Activated gamma-delta T cell treated with Interleukin-2 at 50 U/mL for 16 hours (primary cell): ENCODE measurements around the gene FPGS.
"Not testable (repeated sequence)": the region's sequence is repeated elsewhere in the genome, so short reads cannot be mapped to it uniquely, and the experiment has no call there.

Experiments used
- DNase-seq: peaks from one replicate; pipeline ENCODE4 v3.0.0-alpha.2; 2020

Gene FPGS

DNA sequence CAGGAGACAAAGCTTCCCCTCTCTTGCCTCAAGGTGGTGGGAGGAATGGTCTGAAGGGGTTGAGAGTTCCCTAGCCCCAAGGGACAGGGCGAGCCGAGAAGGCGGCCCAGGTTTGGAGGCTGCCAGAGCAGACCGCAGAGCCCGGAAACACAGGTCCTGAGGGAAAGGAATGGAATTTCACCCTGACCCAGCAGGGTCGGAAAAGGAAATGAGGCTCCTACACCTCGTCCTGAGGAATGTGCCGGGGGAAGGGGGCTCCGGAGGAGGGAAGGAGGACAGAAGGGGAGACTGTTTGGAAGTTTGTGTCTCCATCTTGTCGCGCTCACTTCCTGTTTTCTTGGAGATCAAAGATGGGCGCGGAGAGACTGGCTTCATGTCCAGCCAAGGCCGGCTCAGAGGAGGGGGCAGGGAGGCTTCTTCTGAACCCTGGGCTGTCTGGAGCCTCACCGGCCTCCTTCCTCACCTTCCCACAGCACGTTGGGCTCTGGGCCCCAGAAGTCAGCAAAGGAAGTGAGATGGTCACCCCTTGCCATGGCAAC is 42.2 kb downstream of the FPGS start:
- no peak for DNase-seq

DNA sequence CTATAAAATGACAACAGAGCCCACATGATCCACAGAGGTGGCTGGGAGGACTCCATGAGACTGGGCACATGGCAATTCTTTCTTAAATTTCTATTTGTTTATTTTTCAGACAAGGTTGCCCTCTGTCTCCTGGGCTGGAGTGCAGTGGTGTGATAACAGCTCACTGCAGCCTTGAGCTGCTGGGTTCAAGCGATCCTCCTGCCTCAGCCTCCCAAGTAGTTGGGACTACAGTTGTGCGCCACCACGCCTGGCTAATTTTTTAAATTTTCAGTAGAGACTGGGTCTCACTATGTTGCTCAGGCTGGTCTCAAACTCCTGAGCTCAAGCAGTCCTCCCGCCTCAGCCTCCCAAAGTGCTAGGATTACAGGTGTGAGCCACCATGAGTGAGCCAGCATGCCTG is 42.9 kb downstream of the FPGS start:
- DNase-seq, result not testable (repeated sequence)

DNA sequence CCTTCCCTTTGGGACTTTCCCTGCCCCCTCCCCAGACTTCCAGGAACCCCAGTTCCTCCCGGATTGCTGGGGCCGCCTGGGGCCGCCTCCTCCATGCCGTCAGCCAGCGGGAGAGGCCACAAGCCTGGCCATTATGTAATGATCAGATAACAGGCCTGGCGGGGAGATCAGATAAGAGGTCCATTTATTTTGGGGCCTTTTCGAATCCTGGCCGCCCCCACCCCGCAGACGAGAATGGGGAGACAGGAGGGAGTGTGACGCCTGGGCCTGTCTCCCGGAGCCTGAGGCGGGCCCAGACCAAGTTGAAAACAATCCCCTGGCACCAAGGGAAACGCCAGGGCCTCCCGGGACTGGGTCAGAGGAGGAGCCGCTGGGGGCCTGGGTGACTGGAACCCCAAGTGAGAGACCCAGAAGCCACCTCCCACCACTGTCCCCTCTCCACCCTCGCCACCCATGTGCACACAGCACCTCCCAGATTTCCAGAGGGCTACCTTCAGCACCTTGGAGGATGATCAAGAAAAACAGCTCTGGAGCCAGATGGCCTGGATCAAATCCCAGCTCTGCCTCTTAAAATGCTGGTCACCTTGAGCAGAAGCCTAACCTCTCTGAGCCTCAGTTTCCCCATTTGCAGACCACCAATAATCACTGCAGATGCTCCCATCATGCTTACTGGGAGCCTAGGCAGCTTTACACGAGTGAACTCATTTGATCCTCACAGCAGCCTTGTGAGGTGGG is 43.9 kb downstream of the FPGS start:
- DNase-seq, result no peak

GRCh38 chr9:127847178-127847510 is 44.5 kb downstream of the FPGS start:
- DNase-seq, result no peak

- no peak for DNase-seq
These were observed 45.4 kb downstream of the FPGS start for GRCh38 chr9:127847833-127848755.

DNA sequence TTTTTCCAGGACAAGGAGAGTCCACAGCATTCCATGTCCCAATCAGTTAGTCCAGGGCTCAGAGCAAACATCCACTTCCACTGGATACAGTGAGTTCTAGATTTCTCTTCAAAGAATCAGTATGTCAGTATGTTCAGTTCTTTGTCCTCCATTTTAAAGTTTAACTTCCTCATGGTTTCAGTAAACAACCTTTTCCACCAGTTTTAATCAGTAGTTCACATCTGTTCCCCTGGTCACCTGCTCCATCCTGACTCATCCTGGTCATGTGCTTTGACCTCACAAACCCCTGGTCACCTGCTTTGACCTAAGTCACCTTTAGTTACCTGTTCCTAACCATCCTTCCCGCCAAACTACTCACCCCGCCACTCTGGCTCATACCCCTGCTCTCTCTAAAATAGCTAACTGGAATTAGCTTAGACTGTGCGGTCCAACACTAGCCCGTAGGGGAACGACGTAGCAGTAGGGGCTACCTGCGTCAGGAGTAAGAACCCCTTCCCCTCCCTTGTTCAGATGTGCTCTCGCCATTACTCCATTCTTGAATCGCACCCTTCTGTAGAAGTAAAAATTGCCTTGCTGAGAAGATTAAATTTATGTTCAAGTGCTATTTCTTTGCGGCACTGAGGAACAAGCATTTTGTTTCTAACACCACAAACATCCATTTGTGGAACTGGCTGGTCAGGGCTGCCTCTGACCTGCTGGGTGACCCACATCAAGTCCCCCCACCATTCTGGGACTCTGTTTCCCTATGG is 46.2 kb downstream of the FPGS start:
- no peak for DNase-seq

GRCh38 chr9:127850286-127850830 is 47.7 kb downstream of the FPGS start:
- DNase-seq, result no peak

- DNase-seq, result no peak
These were observed 50.1 kb downstream of the FPGS start for GRCh38 chr9:127852829-127853228.

DNA sequence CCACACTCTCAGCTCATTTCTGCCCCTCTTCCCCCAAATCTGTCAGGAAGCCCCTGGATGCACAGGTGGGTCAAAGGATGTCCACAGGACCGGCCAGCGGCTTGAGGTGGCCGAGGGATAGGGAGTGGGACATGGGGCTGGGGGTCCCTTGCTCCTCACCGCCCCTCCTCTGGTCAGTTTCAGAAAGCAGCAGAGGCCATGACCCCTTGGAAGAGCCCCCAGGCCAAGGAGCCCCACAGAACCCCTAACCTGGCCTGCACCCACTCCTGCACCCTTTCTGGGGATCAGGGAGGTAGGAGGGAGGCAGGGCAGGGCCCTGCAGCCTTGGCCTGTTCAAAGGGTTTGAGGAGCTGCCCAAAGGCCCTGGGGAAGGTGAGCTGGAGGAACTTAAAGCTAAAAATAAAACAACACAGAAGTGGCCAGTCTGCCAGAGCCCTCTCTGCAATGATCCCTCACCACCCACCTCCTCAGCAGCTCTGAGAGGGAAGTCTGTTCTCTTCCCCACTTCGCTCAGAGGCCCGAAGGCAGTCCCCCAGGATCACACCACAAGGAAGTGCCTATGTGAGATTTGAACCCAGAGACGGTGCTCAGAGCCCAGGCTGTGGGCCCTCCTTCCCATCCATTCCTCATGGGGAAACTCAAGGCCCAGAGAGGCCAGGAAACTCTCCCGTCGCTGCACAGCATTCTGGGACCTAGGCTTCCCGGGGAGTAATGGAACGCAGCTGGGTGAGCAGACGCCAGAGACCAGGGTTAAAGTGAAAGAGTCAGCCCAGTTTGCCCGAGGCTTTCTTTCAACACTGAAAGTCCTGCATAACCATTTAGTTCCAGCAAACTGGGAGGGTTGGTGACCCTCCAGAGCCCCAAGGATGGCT is 50.9 kb downstream of the FPGS start:
- DNase-seq, result no peak

DNA sequence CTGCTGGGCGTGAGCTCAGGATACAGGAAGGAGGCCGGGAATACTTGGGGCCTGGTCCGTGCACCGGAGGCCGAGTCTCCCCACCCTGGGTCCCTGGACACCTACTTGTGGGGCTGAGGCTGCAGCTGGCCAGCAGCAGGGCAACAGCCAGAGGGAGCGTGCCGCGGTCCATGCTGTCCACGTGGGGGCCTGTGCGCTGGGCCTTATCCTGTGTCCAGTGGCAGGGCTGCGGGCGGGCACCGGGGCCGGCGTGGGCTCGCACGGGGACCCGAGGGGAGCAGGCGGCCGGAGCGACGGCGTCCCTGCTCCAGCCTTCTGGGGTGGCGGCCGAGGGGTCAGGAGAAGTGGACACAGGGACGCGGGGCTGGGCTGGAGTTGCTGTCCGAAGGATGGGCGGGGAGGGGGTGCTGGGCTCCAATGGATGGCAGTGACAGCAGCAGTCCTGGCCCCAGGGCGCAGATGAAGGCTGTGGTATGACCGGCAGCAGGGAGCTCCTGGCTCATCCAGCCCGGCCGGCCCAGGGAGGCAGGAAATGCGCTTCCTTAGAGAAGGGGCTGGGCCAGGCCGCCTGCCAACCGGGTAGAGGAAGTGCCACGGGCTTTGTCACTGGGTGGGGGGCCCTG is 51.6 kb downstream of the FPGS start, which contains the start of gene ENG:
TSS of gene ENG (minus strand) at position 475 of the 623 bp plus-strand sequence. CDS start at position 172, 303 bp downstream.
- DNase-seq, result no peak

DNA sequence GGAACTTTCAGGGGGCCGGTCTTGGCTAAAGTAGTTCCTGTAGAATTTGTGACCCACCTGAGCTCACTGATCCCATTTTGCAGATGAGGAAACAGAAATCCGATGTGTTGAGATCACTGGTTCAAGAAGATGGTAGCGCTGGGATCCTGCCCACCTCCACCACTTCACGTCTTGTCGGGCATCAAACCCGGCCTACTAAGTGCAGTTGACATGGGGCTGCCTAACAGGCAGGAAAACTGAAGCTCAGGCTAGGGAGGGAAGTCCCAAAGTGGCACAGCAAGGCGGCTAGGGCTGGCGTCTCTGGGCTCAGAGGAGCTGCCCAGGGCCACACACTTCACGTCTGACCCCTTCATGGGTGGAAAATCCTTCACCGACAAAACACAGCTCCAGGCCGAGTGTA is 52.3 kb downstream of the FPGS start:
- no peak for DNase-seq

DNA sequence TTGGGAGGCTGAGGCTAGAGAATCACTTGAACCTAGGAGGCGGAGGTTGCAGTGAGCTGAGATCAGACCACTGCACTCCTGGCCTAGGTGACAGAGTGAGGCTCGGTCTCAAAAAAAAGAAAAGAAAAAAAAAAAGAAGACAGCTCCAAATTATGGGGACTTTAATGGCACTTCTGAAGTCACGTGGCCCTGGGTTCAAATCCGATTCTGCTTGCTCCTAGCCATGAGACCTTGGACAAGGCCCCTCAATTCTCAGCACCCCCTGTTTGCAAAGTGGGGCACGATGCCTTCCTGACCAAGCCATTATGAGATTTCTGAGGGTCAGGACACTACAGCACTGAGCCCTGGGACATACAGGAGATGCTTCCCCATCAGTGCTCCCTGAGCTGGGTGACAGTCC is 52.8 kb downstream of the FPGS start:
- DNase-seq, result no peak

DNA sequence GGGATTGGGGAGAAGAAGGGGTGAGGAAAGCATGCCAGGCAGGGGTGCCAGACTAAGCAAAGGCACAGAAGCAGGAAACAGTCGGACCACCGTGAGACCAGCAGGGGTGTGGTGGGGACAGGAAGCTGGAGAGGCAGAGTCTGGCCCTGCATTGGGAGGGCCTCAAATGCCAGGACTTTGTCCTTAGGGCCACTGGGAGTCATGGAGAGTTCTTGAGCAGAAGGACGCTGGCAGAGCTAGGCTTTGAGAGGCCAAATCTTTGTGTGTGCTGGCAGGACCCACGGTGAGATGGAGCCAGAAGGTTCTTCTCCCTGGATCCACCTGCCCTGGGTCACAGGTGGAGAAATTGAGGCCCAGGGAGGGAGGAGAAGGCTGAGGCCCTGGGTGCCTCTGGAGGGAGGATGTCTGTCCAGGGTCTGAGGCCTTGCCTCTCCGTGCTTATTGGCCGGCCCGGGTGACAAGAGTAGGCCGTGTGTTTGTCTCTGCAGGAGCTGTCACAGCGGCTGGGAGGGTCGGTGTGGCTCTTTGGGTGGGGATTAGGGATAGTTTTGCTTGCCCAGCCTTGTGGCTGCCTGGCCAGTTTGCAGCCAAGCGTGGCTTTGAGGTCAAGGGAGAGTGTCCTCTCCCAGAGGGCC is 53.5 kb downstream of the FPGS start:
- DNase-seq, result no peak

DNA sequence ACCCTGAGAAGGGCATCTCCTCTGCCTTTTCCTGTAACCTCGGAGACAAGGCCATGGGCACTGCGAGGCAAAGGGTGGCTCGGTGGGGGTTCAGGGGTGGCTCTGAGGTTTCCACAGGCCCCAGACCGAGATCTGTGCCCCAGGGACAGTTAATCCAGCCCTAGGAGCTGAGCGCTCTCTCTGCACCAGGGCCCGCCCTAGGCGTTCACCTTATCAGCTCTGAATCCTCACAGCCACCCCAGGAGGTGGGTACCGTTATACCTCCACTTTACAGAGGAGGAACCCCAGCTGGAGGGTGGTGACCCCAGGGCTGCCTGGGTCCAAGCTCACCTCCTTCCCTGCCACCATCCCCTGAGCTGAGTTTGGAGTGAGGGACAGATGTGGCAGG is 54.0 kb downstream of the FPGS start:
- DNase-seq, result no peak

- DNase-seq, result no peak
These were observed 54.6 kb downstream of the FPGS start for GRCh38 chr9:127857278-127857677.

DNA sequence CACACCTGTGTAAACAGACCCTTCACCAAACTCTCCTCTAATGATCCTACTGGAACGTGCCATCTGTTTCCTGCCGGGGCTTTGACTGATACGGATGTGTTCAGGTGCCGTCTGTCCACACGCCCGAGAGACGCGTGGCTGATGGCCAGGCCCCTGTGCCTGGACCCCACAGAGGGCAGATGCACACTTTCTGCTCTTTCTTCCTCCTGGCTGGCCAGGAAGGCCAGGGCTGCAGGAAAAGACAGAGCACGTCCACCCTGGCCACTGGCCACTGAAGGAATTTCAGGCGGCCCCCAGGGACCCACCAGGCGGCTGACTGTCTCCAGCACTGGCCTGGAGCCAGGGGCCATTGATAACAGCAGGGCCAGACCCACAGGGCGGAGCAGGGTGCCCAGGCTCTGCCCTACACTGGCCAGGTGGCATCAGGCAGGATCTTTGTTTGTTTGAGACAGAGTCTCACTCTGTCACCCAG is 55.4 kb downstream of the FPGS start:
- no peak for DNase-seq

DNA sequence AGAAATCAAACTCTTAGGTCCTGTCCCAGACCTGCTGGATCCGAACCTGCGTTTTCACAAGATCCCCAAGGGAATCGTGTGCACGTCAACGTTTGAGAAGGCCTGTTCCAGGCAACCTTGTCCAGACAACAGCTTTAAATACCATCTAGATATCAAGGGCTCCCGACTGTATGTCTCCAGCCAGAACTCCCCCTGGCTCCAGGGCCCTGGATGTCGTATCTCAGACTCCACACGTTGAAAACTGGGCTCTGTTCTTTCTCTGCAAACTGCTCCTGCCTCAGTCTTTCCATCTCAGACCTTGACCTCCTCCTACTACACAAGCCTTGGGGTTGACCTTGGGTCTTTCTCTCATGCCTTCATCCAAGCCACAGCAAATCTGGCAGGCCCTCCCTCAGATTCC is 57.6 kb downstream of the FPGS start:
- DNase-seq, result no peak

GRCh38 chr9:127860779-127861178 is 58.1 kb downstream of the FPGS start:
- DNase-seq, result no peak

DNA sequence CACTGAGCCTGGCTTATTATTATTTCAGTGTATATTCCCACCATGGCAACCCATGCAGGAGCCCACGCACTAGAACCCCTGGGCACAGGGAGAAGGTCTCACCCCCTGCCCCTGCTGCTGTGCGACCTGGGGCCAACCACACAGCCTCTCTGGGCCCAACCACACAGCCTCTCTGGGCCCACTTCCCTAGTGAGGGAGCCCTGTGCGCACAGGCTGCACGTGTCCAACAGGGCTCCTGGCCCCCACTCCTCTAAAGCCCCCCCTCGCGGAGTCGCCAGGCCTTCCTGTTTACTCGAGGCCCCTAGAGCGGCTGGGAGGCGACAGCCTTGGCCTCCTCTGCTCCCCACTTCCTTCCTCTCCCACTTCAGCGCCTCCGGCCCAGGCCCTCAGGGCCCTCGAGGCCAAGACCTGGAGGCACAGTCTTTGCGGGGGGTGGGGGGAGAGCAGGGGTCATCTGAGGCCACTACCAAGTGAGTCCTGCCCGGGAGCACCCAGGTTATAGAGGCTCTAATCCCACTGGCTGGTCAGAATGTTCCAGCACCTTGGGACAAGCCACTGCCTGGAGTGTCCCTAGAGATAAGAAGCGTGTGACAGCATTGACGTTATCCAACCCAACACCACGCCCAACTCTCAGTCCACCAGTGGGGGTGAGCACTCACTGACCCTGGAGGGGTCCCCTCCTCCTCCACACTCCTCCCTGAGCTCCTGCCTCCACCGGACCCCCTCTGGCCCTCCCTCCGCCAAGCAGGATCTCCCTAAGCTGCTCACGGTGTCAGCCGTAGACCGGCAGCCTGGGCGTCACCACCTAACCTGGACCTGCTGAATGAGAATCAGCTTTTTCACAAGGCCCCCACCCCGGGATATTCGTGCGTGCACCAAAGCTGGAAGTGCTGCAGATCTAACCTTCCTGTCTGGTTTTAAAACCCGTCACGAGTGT is 59.7 kb downstream of the FPGS start:
- DNase-seq, result peak; percentile 76
